IMR-90 (cell line): ENCODE measurements around the gene CNTFR. TPM values are rescaled to one million over a fixed set of nuclear protein-coding genes. Genes with fewer than 3 reads are reported as not detected.

Source experiments
- ATAC-seq: fragments of 200-7000 bp; cut with Tn5 transposase; 2 replicates; pipeline ENCODE4 v1.9.1; 2020; ENCODE audit warnings: low read depth, mild to moderate bottlenecking, moderate library complexity
- BruUV-seq: library from RNA; stranded (reverse); fragments of 400-500 nt; replicated peaks from 2 replicates; lab custom pipeline; 2021; lab: Mats Ljungman, UMichigan
- CTCF ChIA-PET: fragments of 300-600 bp; formaldehyde crosslinking; extraction: SDS; loops from one replicate; lab custom pipeline; 2021; ENCODE audit warnings: antibody characterized with exemption; lab: Yijun Ruan, JAX
- POLR2A ChIA-PET: fragments of 300-600 bp; sonication (Branson Sonifier 250); formaldehyde crosslinking; loops from one replicate; lab custom pipeline; 2022; ENCODE audit warnings: antibody characterized with exemption; ENCODE audit not compliant: unreplicated experiment; lab: Charles Lee
- DNase-seq: peaks from one replicate; pipeline ENCODE4 v3.0.0; 2013
- H2AFZ ChIP-seq: replicated peaks from 2 replicates; pipeline ENCODE3; 2013; ENCODE audit warnings: low read length, mild to moderate bottlenecking; ENCODE audit not compliant: poor library complexity
- H2AK5ac ChIP-seq: 2 replicates; pipeline ENCODE4 v1.6.1; 2013; ENCODE audit warnings: low read depth, low read length, inconsistent platforms
- H2AK9ac ChIP-seq: replicated peaks from 2 replicates; pipeline ENCODE3; 2013; ENCODE audit warnings: mild to moderate bottlenecking, low read depth, low read length, moderate library complexity; ENCODE audit not compliant: poor library complexity
- H2BK120ac ChIP-seq: 2 replicates; pipeline ENCODE4 v1.6.1; 2013; ENCODE audit warnings: low read depth, low read length, inconsistent platforms
- H2BK15ac ChIP-seq: 3 replicates; pipeline ENCODE4 v1.6.1; 2013; ENCODE audit warnings: low read depth, low read length, inconsistent platforms
- H2BK20ac ChIP-seq: 2 replicates; pipeline ENCODE4 v1.6.1; 2013; ENCODE audit warnings: low read depth, mild to moderate bottlenecking, inconsistent platforms, low read length, moderate library complexity
- H2BK5ac ChIP-seq: 2 replicates; pipeline ENCODE4 v1.6.1; 2013; ENCODE audit warnings: mild to moderate bottlenecking, low read depth, low read length, inconsistent platforms; ENCODE audit not compliant: poor library complexity, severe bottlenecking
- H3K14ac ChIP-seq: replicated peaks from 2 replicates; pipeline ENCODE4 v1.6.1; 2013; ENCODE audit warnings: low read depth, low read length, inconsistent platforms
- H3K18ac ChIP-seq: 2 replicates; pipeline ENCODE4 v1.6.1; 2013; ENCODE audit warnings: low read depth, low read length, control low read depth
- H3K23ac ChIP-seq: 2 replicates; pipeline ENCODE4 v1.6.1; 2013; ENCODE audit warnings: low read depth, low read length, inconsistent platforms
- H3K27ac ChIP-seq: 2 replicates; pipeline ENCODE4 v1.5.1; 2013; ENCODE audit warnings: mild to moderate bottlenecking, control low read depth, low read length; ENCODE audit not compliant: insufficient read depth
- H3K27me3 ChIP-seq: 2 replicates; pipeline ENCODE4 v1.6.1; 2013; ENCODE audit warnings: low read length; ENCODE audit not compliant: control insufficient read depth, insufficient read depth
- H3K36me3 ChIP-seq: 2 replicates; pipeline ENCODE4 v1.6.1; 2013; ENCODE audit warnings: low read length, mixed read lengths; ENCODE audit not compliant: control insufficient read depth, insufficient read depth
- H3K4ac ChIP-seq: 2 replicates; pipeline ENCODE4 v1.6.1; 2013; ENCODE audit warnings: low read depth, low read length, inconsistent platforms
- H3K4me1 ChIP-seq: 2 replicates; pipeline ENCODE4 v1.6.1; 2013; ENCODE audit warnings: low read length, mixed read lengths; ENCODE audit not compliant: control insufficient read depth, insufficient read depth
- H3K4me2 ChIP-seq: 2 replicates; pipeline ENCODE4 v1.6.1; 2013; ENCODE audit warnings: low read depth, mild to moderate bottlenecking, control low read depth, low read length, moderate library complexity
- H3K4me3 ChIP-seq: 2 replicates; pipeline ENCODE4 v1.5.1; 2013; ENCODE audit warnings: low read depth, mild to moderate bottlenecking, control low read depth, low read length, moderate library complexity; ENCODE audit not compliant: insufficient read depth
- H3K56ac ChIP-seq: 2 replicates; pipeline ENCODE4 v1.6.1; 2013; ENCODE audit warnings: low read length, inconsistent platforms; ENCODE audit not compliant: insufficient read depth; ENCODE audit errors: extremely low read depth
- H3K79me1 ChIP-seq, 2 experiments: 2 replicates each; pipeline ENCODE4 v1.6.1; 2013; ENCODE audit warnings: low read length in 2 of 2, inconsistent platforms in 1 of 2, low read depth in 1 of 2
- H3K9ac ChIP-seq: 2 replicates; pipeline ENCODE4 v1.6.1; 2013; ENCODE audit warnings: low read depth, low read length, control low read depth
- H3K9me1 ChIP-seq: 2 replicates; pipeline ENCODE4 v1.6.1; 2013; ENCODE audit warnings: low read length, inconsistent platforms; ENCODE audit not compliant: insufficient read depth
- H3K9me3 ChIP-seq: 2 replicates; pipeline ENCODE4 v1.6.1; 2013; ENCODE audit warnings: low read length; ENCODE audit not compliant: control insufficient read depth, insufficient read depth
- H4K20me1 ChIP-seq: 2 replicates; pipeline ENCODE4 v1.6.1; 2013; ENCODE audit warnings: low read length, inconsistent platforms; ENCODE audit not compliant: insufficient read depth
- H4K5ac ChIP-seq: 2 replicates; pipeline ENCODE4 v1.6.1; 2013; ENCODE audit warnings: mild to moderate bottlenecking, low read depth, low read length, control low read depth
- H4K8ac ChIP-seq, 2 experiments: 2 replicates each; pipeline ENCODE4 v1.6.1; 2013; ENCODE audit warnings: low read depth in 2 of 2, low read length in 2 of 2, control low read depth in 1 of 2, inconsistent platforms in 1 of 2
- H4K91ac ChIP-seq: 2 replicates; pipeline ENCODE4 v1.6.1; 2013; ENCODE audit warnings: low read depth, low read length, inconsistent platforms; ENCODE audit not compliant: insufficient read depth
- BHLHE40 ChIP-seq: fragments of 150-350 bp; IDR thresholded peaks from 2 replicates; pipeline ENCODE4 v1.6.1; 2016; ENCODE audit warnings: mild to moderate bottlenecking, low read depth, low read length
- CEBPB ChIP-seq: IDR thresholded peaks from 2 replicates; pipeline ENCODE4 v1.6.1; 2012; ENCODE audit warnings: low read depth, low read length, improper control_type of control experiment
- CHD1 ChIP-seq: IDR thresholded peaks from 2 replicates; pipeline ENCODE4 v1.6.1; 2012; ENCODE audit warnings: low read depth, low read length, improper control_type of control experiment
- FOS ChIP-seq: fragments of 150-350 bp; IDR thresholded peaks from 2 replicates; pipeline ENCODE4 v1.6.1; 2016; ENCODE audit warnings: low read depth, low read length
- MAFK ChIP-seq: IDR thresholded peaks from 2 replicates; pipeline ENCODE4 v1.6.1; 2012; ENCODE audit warnings: low read depth, low read length, improper control_type of control experiment
- MAZ ChIP-seq: IDR thresholded peaks from 2 replicates; pipeline ENCODE4 v1.6.1; 2012; ENCODE audit warnings: low read depth, mild to moderate bottlenecking, low read length, improper control_type of control experiment, moderate library complexity, borderline replicate concordance
- MXI1 ChIP-seq: IDR thresholded peaks from 2 replicates; pipeline ENCODE4 v1.6.1; 2012; ENCODE audit warnings: low read depth, mild to moderate bottlenecking, low read length, moderate library complexity, borderline replicate concordance
- NFE2L2 ChIP-seq: fragments of 150-350 bp; IDR thresholded peaks from 2 replicates; pipeline ENCODE4 v1.6.1; 2016; ENCODE audit warnings: low read depth, mild to moderate bottlenecking, low read length
- POLR2A ChIP-seq: IDR thresholded peaks from 2 replicates; pipeline ENCODE4 v1.6.1; 2012; ENCODE audit warnings: mild to moderate bottlenecking, low read depth, low read length
- RAD21 ChIP-seq: IDR thresholded peaks from 2 replicates; pipeline ENCODE4 v1.6.1; 2012; ENCODE audit warnings: low read length, improper control_type of control experiment
- RCOR1 ChIP-seq: IDR thresholded peaks from 2 replicates; pipeline ENCODE4 v1.6.1; 2012; ENCODE audit warnings: mild to moderate bottlenecking, low read length, improper control_type of control experiment; ENCODE audit not compliant: insufficient replicate concordance
- RFX5 ChIP-seq: IDR thresholded peaks from 2 replicates; pipeline ENCODE4 v1.8.0; 2012; ENCODE audit warnings: low read depth, mild to moderate bottlenecking, low read length, moderate library complexity
- SMC3 ChIP-seq: fragments of 150-350 bp; IDR thresholded peaks from 2 replicates; pipeline ENCODE4 v1.6.1; 2016; ENCODE audit warnings: low read depth, mild to moderate bottlenecking, antibody characterized with exemption, low read length, moderate library complexity
- USF2 ChIP-seq: fragments of 150-350 bp; IDR thresholded peaks from 2 replicates; pipeline ENCODE4 v1.6.1; 2017; ENCODE audit warnings: mild to moderate bottlenecking, antibody characterized with exemption, low read length, low read depth
- WGBS, 2 experiments: methylation state at CpG; one replicate each; pipeline versions ENCODE4 v1.1.5 to v1.1.7; 2013; ENCODE audit warnings: missing lambda C conversion rate in 2 of 2; ENCODE audit not compliant: insufficient read length in 1 of 2; ENCODE audit errors: extremely low coverage in 2 of 2; 5-methylcytosine and 5-hydroxymethylcytosine counted together
- dilution Hi-C: fragments of 300-500 bp; cut with HindIII; formaldehyde crosslinking; loops from one replicate; pipeline ENCODE4 v1.14.3; 2018; ENCODE audit warnings: low sequenced_read_pairs; ENCODE audit not compliant: unreplicated experiment
- in situ Hi-C: fragments of 300-500 bp; cut with MboI; formaldehyde crosslinking; loops from 3 replicates; pipeline ENCODE4 v1.14.3; 2019; ENCODE audit warnings: low sequenced_read_pairs, inconsistent platforms, mixed read lengths
- intact Hi-C: fragments of 100-400 bp; cut with micrococcal nuclease; formaldehyde crosslinking; loops from 2 replicates; pipeline ENCODE4 v1.10.0; 2022
- polyA plus RNA-seq, 3 experiments: library from polyadenylated mRNA; depleted of rRNA; stranded (reverse); fragments of >200 nt; gene quantifications; 2 replicates each; pipeline ENCODE4 v1.2.3, GENCODE V29; 2012; ENCODE audit warnings: low replicate concordance in 1 of 3
- total RNA-seq: library from RNA; depleted of rRNA; stranded (reverse); fragments of >200 nt; gene quantifications from 2 replicates; pipeline ENCODE4 v1.2.3, GENCODE V29; 2012
- TF ChIP-seq, protein P1 (sequence below): conservative IDR thresholded peaks from 2 replicates; pipeline ENCODE4 v1.5.1; 2012; ENCODE audit warnings: mild to moderate bottlenecking, low read depth, low read length, improper control_type of control experiment
- TF ChIP-seq, protein P2 (sequence below): fragments of 150-350 bp; IDR thresholded peaks from 2 replicates; pipeline ENCODE4 v1.6.1; 2016; ENCODE audit warnings: low read depth, mild to moderate bottlenecking, low read length, moderate library complexity, borderline replicate concordance

The CNTFR gene
- total and polyA plus RNA-seq, 2 of the 4 experiments (the other 2 are of a cell fraction), result not detected

- Histone ChIP-seq H3K4me1 (peaks cover 9% of the 10 kb centered on the region; the same call in 1 of the 2 replicates), H4K20me1 (no peaks in the 10 kb centered on the region), H2AFZ (no peak overlapping the region), H4K91ac (no peak overlapping the region), H2BK15ac (no peak overlapping the region), H3K27ac (no peak overlapping the region), H3K4me2 (no peak overlapping the region), H3K23ac (no peak overlapping the region), H3K27me3 (peaks cover 63% of the 10 kb centered on the region), H3K36me3 (no peaks in the 10 kb centered on the region), H3K4ac (no peak overlapping the region), H3K9me1 (no peaks in the 10 kb centered on the region), H2AK9ac (no peak overlapping the region), H3K9me3 (no peaks in the 10 kb centered on the region), H2BK120ac (no peak overlapping the region), H3K18ac (no peak overlapping the region), H3K56ac (no peak overlapping the region), H2AK5ac (no peak overlapping the region), H3K4me3 (no peak overlapping the region), H3K79me1 (no peaks in the 10 kb centered on the region), H4K8ac (no peak overlapping the region), H3K14ac (no peak overlapping the region), H2BK20ac (no peak overlapping the region), H2BK5ac (no peak overlapping the region), H4K5ac (no peak overlapping the region), H3K9ac (no peak overlapping the region)
- no TSS peak for BruUV-seq
- POLR2A ChIA-PET, result no interaction called here
- TF ChIP-seq CHD1 (no peak), MAFK (no peak), NFE2L2 (no peak), RCOR1 (no peak), USF2 (no peak), RFX5 (no peak), POLR2A (no peak), RAD21 (no peak), MAZ (no peak), BHLHE40 (no peak), FOS (no peak), MXI1 (no peak), SMC3 (no peak), CEBPB (no peak)
- TF ChIP-seq, protein P1, sequence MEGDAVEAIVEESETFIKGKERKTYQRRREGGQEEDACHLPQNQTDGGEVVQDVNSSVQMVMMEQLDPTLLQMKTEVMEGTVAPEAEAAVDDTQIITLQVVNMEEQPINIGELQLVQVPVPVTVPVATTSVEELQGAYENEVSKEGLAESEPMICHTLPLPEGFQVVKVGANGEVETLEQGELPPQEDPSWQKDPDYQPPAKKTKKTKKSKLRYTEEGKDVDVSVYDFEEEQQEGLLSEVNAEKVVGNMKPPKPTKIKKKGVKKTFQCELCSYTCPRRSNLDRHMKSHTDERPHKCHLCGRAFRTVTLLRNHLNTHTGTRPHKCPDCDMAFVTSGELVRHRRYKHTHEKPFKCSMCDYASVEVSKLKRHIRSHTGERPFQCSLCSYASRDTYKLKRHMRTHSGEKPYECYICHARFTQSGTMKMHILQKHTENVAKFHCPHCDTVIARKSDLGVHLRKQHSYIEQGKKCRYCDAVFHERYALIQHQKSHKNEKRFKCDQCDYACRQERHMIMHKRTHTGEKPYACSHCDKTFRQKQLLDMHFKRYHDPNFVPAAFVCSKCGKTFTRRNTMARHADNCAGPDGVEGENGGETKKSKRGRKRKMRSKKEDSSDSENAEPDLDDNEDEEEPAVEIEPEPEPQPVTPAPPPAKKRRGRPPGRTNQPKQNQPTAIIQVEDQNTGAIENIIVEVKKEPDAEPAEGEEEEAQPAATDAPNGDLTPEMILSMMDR, result no peak
- TF ChIP-seq, protein P2, sequence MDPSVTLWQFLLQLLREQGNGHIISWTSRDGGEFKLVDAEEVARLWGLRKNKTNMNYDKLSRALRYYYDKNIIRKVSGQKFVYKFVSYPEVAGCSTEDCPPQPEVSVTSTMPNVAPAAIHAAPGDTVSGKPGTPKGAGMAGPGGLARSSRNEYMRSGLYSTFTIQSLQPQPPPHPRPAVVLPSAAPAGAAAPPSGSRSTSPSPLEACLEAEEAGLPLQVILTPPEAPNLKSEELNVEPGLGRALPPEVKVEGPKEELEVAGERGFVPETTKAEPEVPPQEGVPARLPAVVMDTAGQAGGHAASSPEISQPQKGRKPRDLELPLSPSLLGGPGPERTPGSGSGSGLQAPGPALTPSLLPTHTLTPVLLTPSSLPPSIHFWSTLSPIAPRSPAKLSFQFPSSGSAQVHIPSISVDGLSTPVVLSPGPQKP, result no peak
- in situ Hi-C loops (no loop called here), dilution Hi-C loops (no loop called here), intact Hi-C loops (no loop called here)
- DNase-seq (no peak), ATAC-seq (no peak)
- CTCF ChIA-PET, result interaction anchor here (1.3 kb wide), 1 partner anchor 8 kb away, joined by 3 read pairs; no protein-coding TSS in a partner anchor
- WGBS, 2 experiments, result 51% methylated on average over 10 of the region's 13 CpGs; no CpG with 5 or more reads in 1 of the 2 experiments
Measured at GRCh38 chr9:34555936-34556525, 33.5 kb downstream of the CNTFR start.
